IPS-NIHi11 (cell line): Measurements from ENCODE around the gene MSI2.
A peak's percentile ranks its signal among the peaks of the same experiment; 100 is the strongest.

Experiments
- DNase-seq: peaks from one replicate; pipeline ENCODE4 v3.0.0; 2012; ENCODE audit warnings: mixed read lengths, low spot score

Gene MSI2

DNA sequence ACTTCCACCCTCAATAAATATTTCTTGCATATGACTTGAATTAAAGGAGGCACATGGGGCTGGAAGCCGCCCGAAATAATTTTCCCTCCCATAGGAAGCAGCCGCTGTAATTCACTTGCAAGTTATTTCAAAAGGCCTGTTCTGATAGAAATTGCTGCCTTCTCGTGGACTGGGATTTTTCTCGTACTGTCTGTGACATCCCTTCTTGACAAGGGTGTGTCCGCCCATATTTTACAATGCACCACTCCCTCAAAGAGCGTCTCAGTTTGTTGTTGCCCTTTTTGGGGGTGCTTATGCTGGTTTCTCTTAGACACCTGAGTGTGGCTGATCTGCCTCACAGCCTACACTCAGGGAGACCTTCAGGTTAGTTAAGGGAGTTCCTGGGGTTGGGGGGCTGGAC is 160.0 kb downstream of the MSI2 start:
- no peak for DNase-seq

DNA sequence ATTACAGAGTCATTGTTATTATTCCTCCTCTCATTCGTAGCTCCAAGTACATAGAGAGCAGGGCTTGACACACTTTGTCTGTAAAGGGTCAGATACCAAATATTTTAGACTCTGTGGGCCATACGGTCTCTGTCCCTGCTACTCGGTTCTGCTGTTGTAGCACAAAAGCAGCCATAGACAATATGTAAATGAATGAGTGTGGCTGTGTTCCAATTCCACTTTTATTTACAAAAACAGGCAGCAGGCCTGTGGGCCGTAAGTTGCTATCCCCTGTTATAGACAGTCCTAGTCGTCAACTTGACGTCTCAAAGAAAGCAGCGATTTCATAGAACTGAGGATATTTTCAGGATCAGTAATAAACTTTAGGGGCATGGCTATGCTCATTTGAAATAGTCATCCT is 161.6 kb downstream of the MSI2 start:
- no peak for DNase-seq

DNA sequence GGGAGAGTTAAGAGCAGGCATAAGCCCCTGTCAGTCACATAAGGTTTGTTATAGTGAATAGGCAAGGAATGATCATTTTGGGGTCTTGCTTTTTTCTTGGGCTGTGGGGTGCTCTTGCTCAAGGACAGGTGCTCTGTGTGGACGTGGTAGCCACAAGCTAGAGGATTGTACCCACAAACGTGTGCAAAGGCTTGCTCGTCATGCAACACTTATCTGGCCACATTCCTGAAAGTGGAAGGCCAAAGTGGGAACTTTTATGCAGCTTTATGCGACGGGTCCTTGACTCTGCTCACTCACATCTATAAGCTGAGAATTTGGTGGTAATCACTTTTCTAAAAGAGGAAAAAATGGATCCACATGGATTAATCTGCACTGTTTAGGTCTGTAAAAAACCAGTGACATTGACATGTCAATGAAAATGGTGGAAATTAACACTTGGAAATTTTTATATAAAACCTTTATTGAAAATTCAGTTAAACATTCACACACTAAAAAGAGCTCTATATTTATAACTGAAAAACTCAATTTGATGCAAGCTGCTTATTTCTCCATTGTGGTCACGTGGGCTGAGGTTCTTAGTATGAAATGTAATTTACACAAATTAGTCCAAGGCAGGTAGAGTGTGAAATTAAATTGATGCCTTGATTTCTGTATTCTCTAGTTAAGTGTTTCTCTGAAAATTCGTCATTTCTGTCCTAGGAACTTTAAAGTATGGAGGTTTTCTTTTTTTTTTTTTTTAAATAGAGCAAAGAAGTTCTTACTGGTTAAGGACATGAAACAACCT is 162.3 kb downstream of the MSI2 start:
- no peak for DNase-seq

DNA sequence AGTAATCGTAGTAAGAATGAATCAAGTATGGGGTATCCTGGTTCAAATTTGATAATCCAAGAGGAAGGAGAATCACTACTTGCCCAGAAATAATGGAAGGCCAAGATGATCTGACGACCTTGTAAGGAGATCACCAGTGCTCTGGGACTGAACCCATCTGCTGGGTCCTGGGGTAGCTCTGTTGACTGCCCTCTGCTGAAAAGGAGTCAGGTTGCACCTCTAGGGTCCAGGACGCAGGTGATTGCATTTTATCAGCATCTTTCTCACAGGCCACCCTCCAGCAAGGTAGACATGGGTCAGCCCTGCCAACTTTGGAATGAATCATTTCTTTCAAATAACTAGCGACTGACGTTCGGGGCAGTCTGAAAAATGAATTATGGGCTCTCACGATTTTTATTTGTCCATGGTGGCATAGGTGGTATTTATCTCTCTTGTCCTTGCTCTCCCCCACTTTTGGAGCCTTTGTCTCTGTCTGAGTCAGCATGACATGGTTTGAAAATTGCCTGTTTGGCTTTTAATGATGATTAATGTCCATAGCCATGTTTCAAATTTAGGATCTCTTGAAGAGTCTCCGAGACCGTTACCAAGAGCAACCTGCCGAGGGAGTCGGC is 163.7 kb downstream of the MSI2 start:
- peak; percentile 53 for DNase-seq

DNA sequence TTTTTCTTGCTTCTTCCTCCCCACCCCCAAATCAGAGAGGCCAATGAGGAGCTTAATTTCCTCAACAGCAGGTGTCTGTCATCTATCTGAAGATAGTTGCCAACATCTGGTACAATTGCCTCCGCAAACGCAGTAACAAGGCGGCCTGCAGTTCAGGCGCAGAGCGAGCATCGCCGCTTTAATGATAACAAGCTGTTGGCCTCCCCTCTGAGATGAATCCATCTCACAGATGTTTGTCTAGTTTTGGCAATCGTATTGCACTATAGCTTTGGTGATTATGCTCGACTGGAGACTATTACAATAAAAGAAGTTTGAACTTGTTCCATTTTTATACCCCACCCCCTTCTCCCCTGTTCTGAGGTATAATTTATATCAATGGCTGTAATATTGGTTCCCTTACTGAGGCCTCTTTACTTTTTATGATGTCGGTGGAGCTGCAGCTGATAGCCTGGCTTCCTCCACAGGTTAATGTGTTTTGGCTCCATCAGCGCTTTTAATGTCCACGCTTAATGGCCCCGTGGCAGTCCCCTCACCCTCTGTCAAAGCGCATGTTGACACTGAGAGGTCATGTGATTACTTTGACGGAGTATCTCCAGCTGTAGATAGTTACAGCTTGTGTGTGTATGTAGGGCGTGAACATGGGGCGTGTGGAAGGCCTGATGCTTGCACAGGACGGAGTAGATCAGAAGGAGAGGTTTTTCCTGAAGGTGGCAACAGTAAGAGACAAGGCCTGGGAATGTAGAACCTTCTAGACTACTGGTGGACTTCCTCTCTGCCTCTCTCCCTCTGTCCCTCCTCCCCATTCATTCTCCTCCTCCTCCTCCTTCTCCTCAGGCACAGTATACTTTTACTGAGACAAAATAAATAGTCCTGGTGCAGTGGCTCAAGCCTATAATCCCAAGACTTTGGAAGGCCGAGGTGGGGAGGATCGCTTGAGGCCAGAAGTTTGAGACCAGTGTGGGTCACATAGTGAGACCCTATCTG is 164.7 kb downstream of the MSI2 start:
- no peak for DNase-seq

DNA sequence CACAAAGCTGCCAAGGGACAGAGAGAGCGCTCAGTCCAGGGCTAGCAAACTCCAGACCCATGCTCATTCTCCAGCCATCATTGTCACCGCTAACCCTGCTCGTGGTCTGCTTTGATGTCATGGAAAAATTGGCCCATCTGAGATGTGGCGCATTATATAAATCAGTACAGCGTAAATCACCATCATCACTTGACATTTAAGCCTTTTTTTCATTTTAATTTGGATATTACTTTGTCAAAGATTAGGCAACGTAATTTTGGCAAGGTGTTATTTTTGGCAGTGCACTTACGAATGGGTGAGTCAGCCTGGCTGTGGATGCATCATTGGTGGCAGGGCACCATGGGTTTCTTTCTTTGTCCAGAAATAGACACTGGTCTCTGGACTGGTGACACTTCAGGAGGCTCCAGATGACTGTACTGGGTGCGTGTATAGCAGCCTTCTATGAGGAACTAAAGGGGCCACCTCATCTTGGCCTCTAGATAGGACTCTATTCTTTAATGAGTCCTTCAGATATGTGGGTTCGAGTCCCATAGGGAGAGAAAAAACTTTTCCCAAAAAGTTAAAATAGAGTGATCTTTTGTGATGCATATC is 166.3 kb downstream of the MSI2 start:
- DNase-seq, result no peak

DNA sequence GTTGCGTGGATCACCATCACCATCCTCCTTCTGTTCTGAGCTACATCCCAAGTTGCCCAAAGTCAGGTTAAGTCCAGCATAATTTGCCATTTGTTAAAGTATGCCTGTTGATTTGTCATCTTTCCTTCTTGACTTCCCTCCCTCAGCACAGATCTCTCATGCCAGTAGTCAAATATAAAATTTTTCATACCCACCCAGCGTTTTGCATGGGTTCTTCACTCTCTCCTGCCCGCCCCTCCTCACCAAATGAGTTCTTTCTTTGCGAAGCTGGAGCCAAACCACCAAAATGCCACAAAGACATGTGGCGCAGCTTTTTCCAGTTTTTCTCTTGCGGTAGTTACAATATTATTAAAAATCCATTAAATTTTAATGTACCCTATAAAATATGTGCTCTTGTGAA is 167.2 kb downstream of the MSI2 start:
- DNase-seq, result no peak

DNA sequence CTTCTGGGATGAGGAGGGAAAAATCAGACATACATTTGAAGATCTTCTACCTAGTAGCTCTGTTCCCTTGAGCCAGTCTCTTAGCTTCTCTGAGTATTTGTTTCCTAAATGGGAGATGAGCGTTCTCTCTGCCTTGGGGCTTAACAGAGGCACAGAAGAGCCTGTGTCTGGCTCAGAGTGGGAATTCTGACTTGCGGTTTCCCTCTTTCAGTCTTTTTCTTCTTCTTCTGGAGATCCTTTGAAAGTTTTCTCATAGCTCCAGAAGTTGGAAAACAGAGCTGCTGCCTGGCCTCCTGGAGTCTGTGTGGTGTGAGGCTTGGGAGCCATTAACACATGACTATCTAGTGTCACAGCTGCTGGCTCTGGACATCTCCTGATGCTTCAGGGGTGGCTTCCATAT is 167.9 kb downstream of the MSI2 start:
- no peak for DNase-seq

DNA sequence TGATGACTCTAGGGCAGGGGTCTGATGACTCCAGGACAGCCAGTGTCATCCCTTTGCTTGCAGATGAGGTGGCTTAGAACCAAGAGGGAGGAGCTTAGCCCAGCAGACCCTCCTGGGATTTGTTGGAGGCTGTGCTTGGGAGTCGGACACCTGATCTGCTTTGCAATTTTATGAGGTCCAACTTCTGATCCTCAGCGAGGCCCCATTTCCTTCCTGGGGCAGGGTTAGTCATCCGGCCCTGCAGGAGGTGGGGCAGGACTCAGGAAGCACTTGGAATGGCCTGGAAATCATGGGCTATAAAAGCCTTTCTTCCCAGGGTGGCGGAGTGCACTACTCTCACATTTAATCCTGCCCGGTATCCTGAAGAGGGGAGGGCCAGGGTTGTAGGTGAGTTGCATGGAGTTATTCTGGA is 168.5 kb downstream of the MSI2 start:
- peak; percentile 53 for DNase-seq

DNA sequence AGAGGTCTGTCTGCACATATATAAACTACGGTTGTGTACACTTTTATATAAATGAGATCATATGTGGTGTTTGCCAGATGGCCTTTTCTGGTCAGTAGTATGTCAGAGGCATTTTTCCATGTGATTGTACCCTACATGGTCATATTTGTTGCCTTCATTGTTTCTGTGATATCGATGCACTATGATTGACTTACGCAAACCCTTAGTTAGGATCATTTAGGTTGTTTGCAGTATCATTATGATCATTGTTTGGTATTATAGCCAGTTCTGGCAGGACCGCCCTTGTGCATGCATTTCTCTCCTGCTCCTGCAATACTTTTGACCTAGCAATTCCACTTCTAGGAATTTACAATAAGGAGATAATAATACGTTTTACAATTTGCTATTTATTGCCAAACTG is 169.1 kb downstream of the MSI2 start:
- no peak for DNase-seq

DNA sequence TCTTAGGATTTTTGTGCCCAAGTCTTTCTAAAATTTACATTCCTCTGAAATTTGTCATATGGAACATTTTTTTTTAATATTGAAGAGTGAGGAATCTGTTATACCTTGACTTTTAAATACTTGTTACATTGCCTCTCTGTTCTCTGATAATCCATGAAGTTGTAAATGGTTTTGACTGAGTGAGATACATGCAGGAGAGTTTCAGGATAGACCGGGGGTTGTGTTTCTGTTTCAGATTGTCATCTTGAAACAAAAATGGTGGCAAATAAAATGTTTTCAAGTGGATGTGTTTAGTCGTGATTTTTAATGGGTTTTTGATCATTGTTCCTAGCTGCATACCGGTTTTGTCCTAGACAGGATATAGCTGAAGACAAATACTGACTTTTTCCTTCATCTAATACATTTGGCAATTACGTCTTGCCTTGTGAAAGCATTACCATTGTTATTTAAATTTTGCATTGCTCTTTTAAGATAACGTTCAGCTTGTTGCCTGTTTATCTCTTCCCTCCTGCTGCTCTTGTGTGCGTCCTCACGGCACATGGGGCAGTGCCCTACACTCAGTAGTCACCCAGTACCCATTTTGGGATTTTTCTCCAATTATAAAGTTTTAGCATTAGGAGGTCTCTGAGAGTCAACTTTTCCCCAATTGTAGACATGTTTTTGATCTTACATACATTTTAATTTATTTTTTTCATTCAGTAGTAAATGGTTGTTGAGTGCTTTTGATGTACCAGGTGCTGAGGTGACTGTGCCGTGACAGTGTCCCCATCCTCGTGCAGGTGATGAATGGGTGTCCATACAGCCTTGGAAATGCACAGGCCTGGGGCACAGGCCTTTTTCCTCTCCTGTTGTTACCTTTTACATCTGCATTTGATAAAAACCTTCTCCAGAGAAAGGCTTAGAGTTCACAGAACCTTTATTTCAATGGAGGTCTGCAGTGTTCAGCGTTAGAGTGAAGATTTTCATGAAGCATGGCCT is 169.9 kb downstream of the MSI2 start:
- DNase-seq, result no peak

DNA sequence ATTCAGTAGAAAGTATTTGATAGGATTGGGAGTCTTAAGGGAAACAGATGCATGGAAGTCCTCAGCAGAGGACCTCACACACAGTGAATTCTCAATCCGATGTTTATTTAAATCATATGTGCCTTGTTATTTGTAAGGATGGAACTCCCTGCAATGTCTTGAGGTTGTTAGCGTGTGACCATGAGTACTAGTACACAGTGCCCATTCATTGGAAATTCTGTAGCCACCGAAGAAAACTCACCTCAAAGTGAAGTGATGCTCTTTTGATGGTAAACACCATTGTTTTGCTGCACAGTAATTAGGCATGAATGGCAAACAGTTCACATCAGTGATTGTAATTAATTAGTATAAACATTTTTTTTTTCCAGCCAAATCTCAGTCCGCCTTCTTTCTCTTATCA is 173.6 kb downstream of the MSI2 start:
- no peak for DNase-seq

DNA sequence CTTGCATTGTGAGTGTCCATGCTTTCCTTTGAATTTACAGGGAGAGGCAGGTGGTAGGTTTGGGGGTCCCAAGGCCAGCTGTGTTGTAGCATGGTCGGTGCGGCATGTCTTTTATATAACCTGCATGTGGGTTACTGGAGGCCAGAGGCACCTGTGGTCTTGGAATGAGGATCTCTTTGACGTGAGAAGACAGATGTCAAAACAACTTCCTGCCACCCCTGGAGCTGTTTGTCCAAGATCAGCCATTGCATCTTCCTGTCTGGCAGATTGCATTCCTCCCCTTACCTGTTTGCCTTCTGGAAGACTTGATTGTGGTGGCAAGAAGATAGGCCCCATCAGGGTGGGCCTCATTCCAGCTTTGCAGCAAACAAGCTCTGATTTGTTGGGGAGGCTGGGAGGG is 175.1 kb downstream of the MSI2 start:
- DNase-seq, result no peak

DNA sequence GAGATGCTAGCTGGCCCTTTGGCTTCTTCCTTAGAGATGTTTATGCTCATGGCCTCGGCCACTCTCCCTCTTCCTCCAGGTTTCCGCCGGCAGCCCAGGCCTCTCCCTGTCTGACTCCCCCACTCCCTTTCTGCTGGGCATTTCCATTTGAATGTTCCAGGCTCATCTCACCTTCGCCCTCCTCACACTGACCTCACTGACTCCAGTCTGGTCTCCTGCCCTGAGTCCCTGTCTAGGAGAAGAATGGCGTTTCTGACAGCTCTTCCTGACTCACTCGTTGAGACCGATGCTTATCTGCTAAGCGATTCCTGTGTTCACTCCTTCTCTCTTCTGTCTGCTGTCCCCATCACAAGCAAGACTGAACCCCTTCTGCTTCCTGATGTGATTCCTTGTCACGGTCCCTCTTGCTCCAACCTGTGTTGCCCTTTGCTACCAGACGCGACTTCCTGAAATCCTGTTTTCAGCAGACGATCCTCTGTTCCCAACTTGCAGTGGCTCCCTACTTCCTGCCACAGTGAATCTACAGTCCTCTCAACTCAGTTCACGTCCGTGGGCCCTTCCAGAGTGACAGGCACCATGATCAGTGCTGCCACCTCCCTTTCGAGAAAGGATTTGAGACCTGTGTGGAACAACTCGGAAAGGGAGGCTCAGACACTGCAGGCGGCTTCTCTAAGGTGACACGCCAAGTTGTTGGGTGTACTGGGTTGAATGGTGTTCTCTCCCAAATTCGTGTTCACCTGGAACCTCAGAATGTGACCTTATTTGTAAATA is 176.4 kb downstream of the MSI2 start:
- DNase-seq, result no peak

DNA sequence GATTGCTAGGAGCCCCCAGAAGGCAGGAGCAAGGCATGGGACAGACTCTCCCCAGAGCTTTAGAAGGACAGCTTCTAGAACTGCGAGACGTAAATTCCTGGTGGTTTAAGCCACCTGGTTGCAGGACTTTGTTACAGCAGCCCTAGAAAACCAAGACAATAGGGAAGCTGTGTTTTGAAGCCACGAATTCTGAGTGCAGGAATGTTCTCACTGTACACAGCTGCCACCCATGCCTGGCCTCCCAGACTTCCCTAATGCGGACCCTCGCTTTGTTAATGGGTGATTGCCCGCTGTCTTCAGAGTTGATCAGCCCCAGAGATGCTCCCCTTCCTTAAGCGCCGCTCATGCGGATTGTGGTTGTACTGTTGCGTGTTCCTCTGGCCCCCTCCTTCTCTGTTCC is 177.1 kb downstream of the MSI2 start:
- DNase-seq, result no peak

DNA sequence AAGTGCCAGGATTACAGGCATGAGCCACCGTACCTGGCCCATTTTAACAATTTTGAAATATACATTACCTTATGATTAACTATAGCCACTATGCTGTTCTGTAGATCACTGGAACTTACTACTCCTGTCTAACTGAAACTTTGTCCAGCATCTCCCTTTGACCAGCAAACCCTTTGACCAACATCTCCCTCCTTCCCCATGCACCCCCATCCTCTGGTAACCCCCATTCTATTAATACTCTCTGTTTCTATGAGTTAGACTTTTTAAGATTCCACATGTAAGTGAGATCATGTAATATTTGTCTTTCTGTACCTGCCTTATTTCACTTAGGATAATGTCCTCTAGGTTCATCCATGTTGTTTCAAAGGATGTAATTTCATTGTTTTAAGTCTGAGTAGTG is 178.0 kb downstream of the MSI2 start:
- no peak for DNase-seq

DNA sequence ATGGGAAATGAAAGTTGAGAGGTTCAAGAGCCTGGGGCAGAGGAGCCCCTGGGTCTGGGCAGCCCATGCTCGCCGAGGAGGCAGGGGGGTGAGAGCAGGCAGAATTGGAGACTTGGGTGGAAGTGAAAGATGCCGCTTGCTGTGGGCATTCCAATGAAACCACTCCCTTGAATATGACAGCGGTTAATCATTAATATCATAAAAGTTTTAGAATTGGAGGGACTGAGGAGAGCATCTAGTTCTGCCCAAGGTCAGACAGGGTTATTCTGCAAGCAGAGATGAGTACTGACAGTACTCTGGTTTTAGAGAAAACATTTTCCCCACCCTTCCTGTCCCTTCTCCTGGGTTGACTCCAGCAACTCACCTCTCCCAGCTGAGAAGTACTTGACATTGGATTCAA is 180.2 kb downstream of the MSI2 start:
- DNase-seq, result no peak

DNA sequence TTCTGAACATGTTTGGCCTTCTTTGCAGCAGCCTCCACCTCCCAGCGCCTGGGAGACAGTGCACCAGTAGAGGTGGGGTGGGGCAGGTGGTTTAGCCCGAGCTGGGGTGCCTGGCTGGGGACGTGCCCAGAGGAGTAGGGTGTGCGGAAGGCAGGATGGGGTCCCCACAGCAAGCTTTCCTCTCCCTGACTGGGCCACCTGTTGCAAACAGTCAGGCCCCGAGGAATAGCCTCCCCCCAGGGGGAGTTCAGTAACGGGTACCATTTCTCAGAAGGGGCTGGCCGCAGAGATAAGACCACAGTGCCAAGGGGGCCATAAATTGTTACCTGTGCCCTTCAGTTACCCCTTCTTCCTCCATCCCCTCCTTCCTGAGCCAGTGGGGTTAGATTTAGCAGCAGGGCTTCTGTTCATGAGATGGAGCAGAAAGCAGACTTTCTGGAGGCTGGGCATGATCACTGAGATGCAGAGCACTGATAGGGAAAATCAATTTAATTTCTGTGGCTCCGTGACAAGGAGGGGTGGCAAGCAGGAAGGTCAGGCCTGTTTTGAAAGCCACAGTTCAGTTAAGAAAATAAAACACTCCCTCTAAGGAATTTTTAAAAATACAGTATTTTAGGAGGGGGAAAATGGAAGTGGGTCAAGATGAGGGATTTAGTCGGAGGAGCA is 181.9 kb downstream of the MSI2 start:
- DNase-seq, result no peak

DNA sequence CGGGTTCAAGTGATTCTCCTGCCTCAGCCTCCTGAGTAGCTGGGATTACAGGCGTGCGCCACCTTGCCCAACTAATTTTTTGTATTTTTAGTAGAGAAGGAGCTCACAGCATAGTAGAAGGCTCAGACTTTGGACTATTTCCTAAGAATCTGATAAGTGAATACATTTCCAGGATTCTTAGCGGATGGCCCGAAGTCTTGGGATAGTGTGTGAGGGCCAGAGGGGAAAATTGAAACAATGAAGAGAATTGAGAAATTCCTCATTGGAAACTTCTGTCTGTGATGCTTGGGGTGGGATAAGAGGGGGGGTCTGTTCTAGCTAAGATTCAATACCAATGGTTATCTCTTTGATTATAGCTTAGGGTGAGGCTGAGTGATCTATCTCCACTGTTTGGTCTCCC is 183.3 kb downstream of the MSI2 start:
- no peak for DNase-seq
